Measurements from ENCODE around the gene SORCS1.

- TF ChIP-seq TRIM24 (CRISPR knock-in tag; IDR thresholded peaks at IDR 0.05) (no peak), CTCF (CRISPR knock-in tag; IDR thresholded peaks at IDR 0.05) (no peak), ISX (CRISPR knock-in tag; conservative IDR thresholded peaks at IDR 0.05) (no peak), HDAC6 (IDR thresholded peaks at IDR 0.05; ENCODE audit: low read depth, low read length) (no peak), ARNT (IDR thresholded peaks at IDR 0.05) (no peak), POLR2AphosphoS5 (IDR thresholded peaks at IDR 0.05; ENCODE audit: low read depth, low read length) (no peak), BCLAF1 (IDR thresholded peaks at IDR 0.05) (no peak), BRF2 (CRISPR knock-in tag; IDR thresholded peaks at IDR 0.05) (no peak), KDM5A (IDR thresholded peaks at IDR 0.05; ENCODE audit: borderline replicate concordance, low read length) (no peak)
Measured at GRCh38 chr10:106772957-106773356, 391.5 kb downstream of the SORCS1 start.

Data from HepG2 (cell line).